Epidermal melanocyte (primary cell): Measurements from ENCODE around the gene DNAAF8.
"Not testable (repeated sequence)": the region's sequence is repeated elsewhere in the genome, so short reads cannot be mapped to it uniquely, and the experiment has no call there.

Source experiments
- DNase-seq: peaks from one replicate; pipeline ENCODE4 v3.0.0; 2011; ENCODE audit warnings: low spot score; ENCODE audit not compliant: insufficient read length

Gene DNAAF8

GRCh38 chr16:4723071-4723767 lies 11.1 kb upstream of the DNAAF8 start:
- no peak for DNase-seq

- DNase-seq, result no peak
Observed at GRCh38 chr16:4724661-4725270, 9.6 kb upstream of the DNAAF8 start.

- DNase-seq, result no peak
Observed at GRCh38 chr16:4726616-4727015, 7.7 kb upstream of the DNAAF8 start.

- DNase-seq, result no peak
Observed at GRCh38 chr16:4728676-4729075, 5.7 kb upstream of the DNAAF8 start.

- no peak for DNase-seq
Observed at GRCh38 chr16:4729876-4730275, 4.5 kb upstream of the DNAAF8 start.

- no peak for DNase-seq
Observed at GRCh38 chr16:4733211-4733742, 1.1 kb upstream of the DNAAF8 start.

GRCh38 chr16:4733747-4734062 lies 632 bp upstream of the DNAAF8 start:
- no peak for DNase-seq

GRCh38 chr16:4734730-4735535 lies 596 bp downstream of the DNAAF8 start:
- peak; percentile 77 for DNase-seq

- no peak for DNase-seq
Observed at GRCh38 chr16:4736546-4736945, 2.2 kb downstream of the DNAAF8 start.

GRCh38 chr16:4737545-4737944 lies 3.2 kb downstream of the DNAAF8 start:
- DNase-seq, result no peak

- not testable (repeated sequence) for DNase-seq
Observed at GRCh38 chr16:4738370-4738769, 4.0 kb downstream of the DNAAF8 start.

- DNase-seq, result peak; percentile 2
Observed at GRCh38 chr16:4743226-4743878, 9.0 kb downstream of the DNAAF8 start.

- DNase-seq, result peak; percentile 0
Observed at GRCh38 chr16:4744555-4745273, 10.4 kb downstream of the DNAAF8 start.

GRCh38 chr16:4745274-4745569 lies 10.9 kb downstream of the DNAAF8 start:
- peak; percentile 5 for DNase-seq

- peak; percentile 3 for DNase-seq
Observed at GRCh38 chr16:4746215-4746614, 11.9 kb downstream of the DNAAF8 start.

GRCh38 chr16:4746991-4747574 lies 12.7 kb downstream of the DNAAF8 start:
- DNase-seq, result peak; percentile 16

GRCh38 chr16:4747906-4748681 lies 13.8 kb downstream of the DNAAF8 start:
- DNase-seq, result peak; percentile 4

- peak; percentile 5 for DNase-seq
Observed at GRCh38 chr16:4748682-4749411, 14.5 kb downstream of the DNAAF8 start.

- peak; percentile 3 for DNase-seq
Observed at GRCh38 chr16:4749700-4750257, 15.4 kb downstream of the DNAAF8 start.
